OCI-LY3 (cell line): ENCODE results near the gene MAMDC2.

Source experiments
- CTCF ChIP-seq: fragments of 200-600, 300-600 bp; sonication (generic); IDR thresholded peaks from 2 replicates; pipeline ENCODE4 v1.5.1; 2014; ENCODE audit warnings: antibody characterized with exemption, low read length, low read depth
- EZH2phosphoT487 ChIP-seq: fragments of 200-600 bp; shearing (Covaris generic); IDR thresholded peaks from 2 replicates; pipeline ENCODE4 v1.6.1; 2018; ENCODE audit warnings: antibody characterized with exemption, mixed run types, low read depth

GRCh38 chr9:70260606-70261005 lies 217.0 kb downstream of the MAMDC2 start:
- no peak for TF ChIP-seq CTCF
- no peak for TF ChIP-seq EZH2phosphoT487
